ENCODE results near the gene DMBT1.

- TF ChIP-seq, protein P1, sequence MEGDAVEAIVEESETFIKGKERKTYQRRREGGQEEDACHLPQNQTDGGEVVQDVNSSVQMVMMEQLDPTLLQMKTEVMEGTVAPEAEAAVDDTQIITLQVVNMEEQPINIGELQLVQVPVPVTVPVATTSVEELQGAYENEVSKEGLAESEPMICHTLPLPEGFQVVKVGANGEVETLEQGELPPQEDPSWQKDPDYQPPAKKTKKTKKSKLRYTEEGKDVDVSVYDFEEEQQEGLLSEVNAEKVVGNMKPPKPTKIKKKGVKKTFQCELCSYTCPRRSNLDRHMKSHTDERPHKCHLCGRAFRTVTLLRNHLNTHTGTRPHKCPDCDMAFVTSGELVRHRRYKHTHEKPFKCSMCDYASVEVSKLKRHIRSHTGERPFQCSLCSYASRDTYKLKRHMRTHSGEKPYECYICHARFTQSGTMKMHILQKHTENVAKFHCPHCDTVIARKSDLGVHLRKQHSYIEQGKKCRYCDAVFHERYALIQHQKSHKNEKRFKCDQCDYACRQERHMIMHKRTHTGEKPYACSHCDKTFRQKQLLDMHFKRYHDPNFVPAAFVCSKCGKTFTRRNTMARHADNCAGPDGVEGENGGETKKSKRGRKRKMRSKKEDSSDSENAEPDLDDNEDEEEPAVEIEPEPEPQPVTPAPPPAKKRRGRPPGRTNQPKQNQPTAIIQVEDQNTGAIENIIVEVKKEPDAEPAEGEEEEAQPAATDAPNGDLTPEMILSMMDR (IDR thresholded peaks at IDR 0.05): no peak
- TF ChIP-seq, protein P2, sequence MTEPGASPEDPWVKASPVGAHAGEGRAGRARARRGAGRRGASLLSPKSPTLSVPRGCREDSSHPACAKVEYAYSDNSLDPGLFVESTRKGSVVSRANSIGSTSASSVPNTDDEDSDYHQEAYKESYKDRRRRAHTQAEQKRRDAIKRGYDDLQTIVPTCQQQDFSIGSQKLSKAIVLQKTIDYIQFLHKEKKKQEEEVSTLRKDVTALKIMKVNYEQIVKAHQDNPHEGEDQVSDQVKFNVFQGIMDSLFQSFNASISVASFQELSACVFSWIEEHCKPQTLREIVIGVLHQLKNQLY (CRISPR knock-in tag; IDR thresholded peaks at IDR 0.05): no peak
- no peak for TF ChIP-seq ESRRA (CRISPR knock-in tag; IDR thresholded peaks at IDR 0.05; ENCODE audit: borderline replicate concordance)
- no peak for TF ChIP-seq CBFB (CRISPR knock-in tag; IDR thresholded peaks at IDR 0.05; ENCODE audit: low read depth)
- no peak for TF ChIP-seq CREB1 (CRISPR knock-in tag; IDR thresholded peaks at IDR 0.05)
- no peak for TF ChIP-seq SP1 (CRISPR knock-in tag; conservative IDR thresholded peaks at IDR 0.05)
- TF ChIP-seq MAX (CRISPR knock-in tag; IDR thresholded peaks at IDR 0.05): no peak
- TF ChIP-seq, protein P3, sequence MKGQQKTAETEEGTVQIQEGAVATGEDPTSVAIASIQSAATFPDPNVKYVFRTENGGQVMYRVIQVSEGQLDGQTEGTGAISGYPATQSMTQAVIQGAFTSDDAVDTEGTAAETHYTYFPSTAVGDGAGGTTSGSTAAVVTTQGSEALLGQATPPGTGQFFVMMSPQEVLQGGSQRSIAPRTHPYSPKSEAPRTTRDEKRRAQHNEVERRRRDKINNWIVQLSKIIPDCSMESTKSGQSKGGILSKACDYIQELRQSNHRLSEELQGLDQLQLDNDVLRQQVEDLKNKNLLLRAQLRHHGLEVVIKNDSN (CRISPR knock-in tag; IDR thresholded peaks at IDR 0.05): no peak
- TF ChIP-seq FOXP1 (CRISPR knock-in tag; IDR thresholded peaks at IDR 0.05; ENCODE audit: borderline replicate concordance): no peak
- TF ChIP-seq USF2 (CRISPR knock-in tag; IDR thresholded peaks at IDR 0.05): no peak
- TF ChIP-seq, protein P4, sequence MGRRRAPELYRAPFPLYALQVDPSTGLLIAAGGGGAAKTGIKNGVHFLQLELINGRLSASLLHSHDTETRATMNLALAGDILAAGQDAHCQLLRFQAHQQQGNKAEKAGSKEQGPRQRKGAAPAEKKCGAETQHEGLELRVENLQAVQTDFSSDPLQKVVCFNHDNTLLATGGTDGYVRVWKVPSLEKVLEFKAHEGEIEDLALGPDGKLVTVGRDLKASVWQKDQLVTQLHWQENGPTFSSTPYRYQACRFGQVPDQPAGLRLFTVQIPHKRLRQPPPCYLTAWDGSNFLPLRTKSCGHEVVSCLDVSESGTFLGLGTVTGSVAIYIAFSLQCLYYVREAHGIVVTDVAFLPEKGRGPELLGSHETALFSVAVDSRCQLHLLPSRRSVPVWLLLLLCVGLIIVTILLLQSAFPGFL (CRISPR knock-in tag; IDR thresholded peaks at IDR 0.05; ENCODE audit: borderline replicate concordance): no peak
These were observed 103.9 kb downstream of the DMBT1 start for GRCh38 chr10:122664501-122664900.
